Upper lobe of left lung (tissue), 6 donors: ENCODE results near the gene ANKRD13D. TPM values are rescaled to one million over a fixed set of nuclear protein-coding genes. Genes with fewer than 3 reads are reported as not detected.

Experiments used
- ATAC-seq, 2 donors: fragments of 200-7000 bp; cut with Tn5 transposase; one replicate each; pipeline ENCODE4 v1.9.1; 2022; ENCODE audit warnings: mild to moderate bottlenecking in 2 of 2, moderate library complexity in 2 of 2; ENCODE audit not compliant: low FRiP score in 2 of 2
- DNase-seq, 2 donors: peaks; one replicate each; pipeline ENCODE4 v3.0.0-alpha.2; 2019 to 2020
- H3K27ac ChIP-seq, 4 donors: fragments of 200-600 bp; sonication (generic); one replicate each; pipeline ENCODE4 v1.5.1; 2016 to 2019
- H3K27me3 ChIP-seq, 4 donors: fragments of 200-600 bp; sonication (generic); one replicate each; pipeline ENCODE4 v1.5.1; 2017 to 2019
- H3K36me3 ChIP-seq, 4 donors: fragments of 200-600 bp; sonication (generic); one replicate each; pipeline ENCODE4 v1.5.1; 2016 to 2019
- H3K4me1 ChIP-seq, 4 donors: fragments of 200-600 bp; sonication (generic); one replicate each; pipeline ENCODE4 v1.5.1; 2018 to 2019
- H3K4me3 ChIP-seq, 4 donors: fragments of 200-600 bp; sonication (generic); one replicate each; pipeline ENCODE4 v1.5.1; 2017 to 2019; ENCODE audit warnings: mild to moderate bottlenecking in 2 of 4, moderate library complexity in 1 of 4
- H3K9me3 ChIP-seq, 4 donors: fragments of 200-600 bp; sonication (generic); one replicate each; pipeline ENCODE4 v1.5.1; 2018 to 2019
- EP300 ChIP-seq, 4 donors: sonication (generic); formaldehyde crosslinking; IDR thresholded peaks; one replicate each; pipeline ENCODE4 v1.5.1; 2017; ENCODE audit warnings: antibody characterized with exemption in 4 of 4, control low read depth in 2 of 4
- POLR2A ChIP-seq, 4 donors: fragments of 450-650 bp; IDR thresholded peaks; one replicate each; pipeline ENCODE4 v1.5.1; 2016 to 2017; ENCODE audit warnings: antibody characterized with exemption in 4 of 4, mild to moderate bottlenecking in 2 of 4
- POLR2AphosphoS5 ChIP-seq, 2 donors: sonication (generic); formaldehyde crosslinking; IDR thresholded peaks; one replicate each; pipeline ENCODE4 v1.5.1; 2017; ENCODE audit warnings: antibody characterized with exemption in 2 of 2
- WGBS, 2 donors: methylation state at CpG; one replicate each; pipeline ENCODE4 v1.1.5; 2017 to 2018; 5-methylcytosine and 5-hydroxymethylcytosine counted together
- total RNA-seq, 6 donors: library from RNA; depleted of rRNA in 4 of 6; stranded (reverse); fragments of >200 nt in 4 of 6; gene quantifications; one replicate each; pipeline versions ENCODE4 v1.1.0 to v1.2.1, GENCODE V29; 2016 to 2021
- TF ChIP-seq, protein P1 (sequence below), 6 experiments: fragments of 450-650 bp in 4 of 6; fragments of 200-600 bp in 2 of 6; sonication (generic) in 2 of 6; IDR thresholded peaks; one replicate each; pipeline ENCODE4 v1.5.1; 2016 to 2019; ENCODE audit warnings: antibody characterized with exemption in 6 of 6
- donor health status: DM: no; HTN: no; CAD: no; lungs with moderate emphysema.
- donor health status: DM: no; HTN: yes; CAD: no; lungs with severe emphysema.

ANKRD13D gene
- total RNA-seq, 6 donors from 2014 or later, result 47.4 to 221 (median 78.3) TPM

DNA sequence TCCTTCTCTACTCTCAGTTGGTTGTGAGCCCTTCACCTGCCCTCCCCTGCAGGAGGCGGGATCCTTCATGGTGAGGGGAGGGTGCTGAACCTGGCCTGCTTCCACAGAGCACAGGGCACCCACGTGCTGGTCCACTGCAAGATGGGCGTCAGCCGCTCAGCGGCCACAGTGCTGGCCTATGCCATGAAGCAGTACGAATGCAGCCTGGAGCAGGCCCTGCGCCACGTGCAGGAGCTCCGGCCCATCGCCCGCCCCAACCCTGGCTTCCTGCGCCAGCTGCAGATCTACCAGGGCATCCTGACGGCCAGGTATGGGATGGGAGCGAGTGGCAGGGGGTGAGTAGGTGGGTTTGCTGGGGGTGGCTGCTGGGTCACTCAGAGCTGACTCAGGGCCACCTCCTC is 20.6 kb downstream of the ANKRD13D start:
- WGBS, 2 donors, result 95% methylated on average over 13 of the region's 14 CpGs; no CpG with 5 or more reads in 1 of the 2 donors
- Histone ChIP-seq H3K9me3 (no peaks in the 10 kb centered on the region), H3K4me3 (no peak overlapping the region), H3K27me3 (no peaks in the 10 kb centered on the region), H3K36me3 (peaks cover 14 to 49% (median 32%) of the 10 kb centered on the region in 4 donors), H3K27ac (no peak overlapping the region), H3K4me1 (peaks cover 10 to 16% (median 12%) of the 10 kb centered on the region in 4 donors)
- ATAC-seq, result no peak
- DNase-seq, result peak in 1 of 2 donors; percentile 81
- no peak for TF ChIP-seq EP300 (IDR thresholded peaks at IDR 0.05)
- no peak for TF ChIP-seq POLR2A (IDR thresholded peaks at IDR 0.05)
- TF ChIP-seq, protein P1, sequence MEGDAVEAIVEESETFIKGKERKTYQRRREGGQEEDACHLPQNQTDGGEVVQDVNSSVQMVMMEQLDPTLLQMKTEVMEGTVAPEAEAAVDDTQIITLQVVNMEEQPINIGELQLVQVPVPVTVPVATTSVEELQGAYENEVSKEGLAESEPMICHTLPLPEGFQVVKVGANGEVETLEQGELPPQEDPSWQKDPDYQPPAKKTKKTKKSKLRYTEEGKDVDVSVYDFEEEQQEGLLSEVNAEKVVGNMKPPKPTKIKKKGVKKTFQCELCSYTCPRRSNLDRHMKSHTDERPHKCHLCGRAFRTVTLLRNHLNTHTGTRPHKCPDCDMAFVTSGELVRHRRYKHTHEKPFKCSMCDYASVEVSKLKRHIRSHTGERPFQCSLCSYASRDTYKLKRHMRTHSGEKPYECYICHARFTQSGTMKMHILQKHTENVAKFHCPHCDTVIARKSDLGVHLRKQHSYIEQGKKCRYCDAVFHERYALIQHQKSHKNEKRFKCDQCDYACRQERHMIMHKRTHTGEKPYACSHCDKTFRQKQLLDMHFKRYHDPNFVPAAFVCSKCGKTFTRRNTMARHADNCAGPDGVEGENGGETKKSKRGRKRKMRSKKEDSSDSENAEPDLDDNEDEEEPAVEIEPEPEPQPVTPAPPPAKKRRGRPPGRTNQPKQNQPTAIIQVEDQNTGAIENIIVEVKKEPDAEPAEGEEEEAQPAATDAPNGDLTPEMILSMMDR (IDR thresholded peaks at IDR 0.05), result no peak
- TF ChIP-seq POLR2AphosphoS5 (IDR thresholded peaks at IDR 0.05), result no peak

DNA sequence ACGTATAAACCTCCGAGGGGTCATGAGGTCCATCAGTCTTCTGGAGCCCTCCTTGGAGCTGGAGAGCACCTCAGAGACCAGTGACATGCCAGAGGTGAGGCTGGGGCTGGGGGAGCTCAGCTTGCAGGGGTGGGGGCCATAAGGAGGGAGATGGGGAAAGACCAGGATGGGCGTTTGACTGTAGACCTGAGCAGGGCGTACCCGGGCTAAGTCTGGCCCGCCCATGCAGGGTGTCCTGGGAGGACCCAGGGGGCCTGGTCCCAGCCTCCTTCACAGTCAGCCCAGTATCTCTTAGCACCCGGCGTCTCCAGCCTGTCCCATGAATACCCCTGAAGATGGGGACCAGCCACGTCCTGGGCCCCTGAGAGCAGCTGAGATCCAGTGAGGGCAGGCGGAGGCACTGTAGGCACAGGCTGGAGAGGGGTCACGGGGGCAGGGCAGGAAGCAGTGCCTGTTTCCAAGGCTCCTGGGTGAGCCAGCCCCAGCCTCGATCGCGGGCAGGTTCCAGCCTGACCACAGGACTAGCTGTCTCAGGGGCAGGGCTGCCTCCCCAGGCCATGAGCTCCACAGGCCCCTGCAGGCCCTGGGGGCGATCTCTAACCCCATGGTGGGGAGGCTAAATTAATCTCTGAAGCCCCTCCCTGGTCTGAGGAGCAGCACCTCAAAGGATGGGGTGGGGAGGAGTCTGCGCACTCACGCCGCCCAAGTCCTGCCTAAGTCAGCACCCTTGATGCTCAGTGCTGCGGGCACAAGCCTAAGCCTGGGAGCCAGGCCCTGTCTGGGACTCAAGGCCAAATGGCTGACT is 21.3 kb downstream of the ANKRD13D start:
- no peak for ATAC-seq

DNA sequence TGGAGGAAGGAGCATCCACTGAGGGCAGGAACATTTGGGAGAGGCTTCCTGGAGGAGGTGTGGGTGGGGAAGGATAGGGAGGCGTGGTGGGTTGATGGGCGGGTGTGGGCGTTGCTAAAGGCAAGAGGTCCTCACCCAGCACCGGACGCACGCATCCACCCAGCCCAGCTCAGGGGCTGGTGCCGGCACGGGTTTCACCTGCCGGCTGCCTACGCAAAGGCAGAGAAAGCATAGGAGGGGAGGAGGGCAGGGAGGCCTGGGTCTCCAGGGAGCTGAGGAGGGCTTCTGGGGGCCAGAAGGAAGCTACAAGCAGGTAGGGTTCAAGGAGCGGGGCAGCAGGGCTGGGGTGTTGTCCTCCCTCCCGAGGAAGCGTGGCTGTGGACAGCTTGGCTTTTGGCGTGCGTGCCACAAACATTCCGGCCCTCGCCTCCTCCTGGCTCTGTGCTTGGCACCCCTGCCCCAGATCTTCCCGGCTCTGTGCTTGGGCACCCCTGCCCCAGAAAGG is 22.0 kb downstream of the ANKRD13D start:
- Histone ChIP-seq H3K27ac (no peak overlapping the region), H3K36me3 (peaks cover 14 to 49% (median 32%) of the 10 kb centered on the region in 4 donors), H3K4me1 (peaks cover 6 to 12% (median 8%) of the 10 kb centered on the region in 4 donors), H3K9me3 (no peaks in the 10 kb centered on the region), H3K4me3 (no peak overlapping the region), H3K27me3 (no peaks in the 10 kb centered on the region)
- DNase-seq (peak in 1 of 2 donors; percentile 69), ATAC-seq (no peak)
- WGBS, 2 donors, result 88 to 93% methylated on average over 17 to 18 of the region's 18 CpGs
- TF ChIP-seq EP300 (IDR thresholded peaks at IDR 0.05) (no peak), POLR2A (IDR thresholded peaks at IDR 0.05) (no peak), POLR2AphosphoS5 (IDR thresholded peaks at IDR 0.05) (no peak)
- TF ChIP-seq, protein P1 (IDR thresholded peaks at IDR 0.05), result no peak

More for the DNA sequence above, 21.3 kb downstream of the ANKRD13D start:
- H3K36me3 ChIP-seq, result peaks cover 14 to 49% (median 32%) of the 10 kb centered on the region in 4 donors
- WGBS, 2 donors, result 90 to 100% methylated on average over 2 to 14 of the region's 19 CpGs
- H3K27ac ChIP-seq, result no peak overlapping the region
- peaks cover 6 to 12% (median 8%) of the 10 kb centered on the region in 4 donors for H3K4me1 ChIP-seq
- no peak overlapping the region for H3K4me3 ChIP-seq
- peak in 1 of 2 donors; percentile 43 for DNase-seq
- H3K27me3 ChIP-seq, result no peaks in the 10 kb centered on the region
- no peaks in the 10 kb centered on the region for H3K9me3 ChIP-seq
- no peak for TF ChIP-seq POLR2AphosphoS5 (IDR thresholded peaks at IDR 0.05)
- TF ChIP-seq POLR2A (IDR thresholded peaks at IDR 0.05), result no peak
- TF ChIP-seq EP300 (IDR thresholded peaks at IDR 0.05), result no peak
- TF ChIP-seq, protein P1 (IDR thresholded peaks at IDR 0.05), result no peak

DNA sequence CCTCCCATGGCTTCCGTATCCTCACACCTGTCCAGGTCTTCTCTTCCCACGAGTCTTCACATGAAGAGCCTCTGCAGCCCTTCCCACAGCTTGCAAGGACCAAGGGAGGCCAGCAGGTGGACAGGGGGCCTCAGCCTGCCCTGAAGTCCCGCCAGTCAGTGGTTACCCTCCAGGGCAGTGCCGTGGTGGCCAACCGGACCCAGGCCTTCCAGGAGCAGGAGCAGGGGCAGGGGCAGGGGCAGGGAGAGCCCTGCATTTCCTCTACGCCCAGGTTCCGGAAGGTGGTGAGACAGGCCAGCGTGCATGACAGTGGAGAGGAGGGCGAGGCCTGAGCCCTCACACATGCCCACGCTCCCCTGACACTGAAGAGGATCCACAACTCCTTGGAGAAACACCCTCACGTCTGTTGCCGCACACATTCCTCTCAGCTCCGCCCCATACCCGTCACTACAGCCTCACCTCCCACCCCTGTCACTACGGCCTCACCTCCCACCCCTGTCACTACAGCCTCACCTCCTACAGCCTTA is 22.5 kb downstream of the ANKRD13D start:
- ATAC-seq, result no peak
- 82 to 90% methylated on average over 12 to 15 of the region's 15 CpGs for WGBS, 2 donors

More for the DNA sequence above, 22.5 kb downstream of the ANKRD13D start:
- H3K9me3 ChIP-seq, result no peaks in the 10 kb centered on the region
- TF ChIP-seq POLR2A (IDR thresholded peaks at IDR 0.05), result no peak
- TF ChIP-seq EP300 (IDR thresholded peaks at IDR 0.05), result no peak
- TF ChIP-seq, protein P1 (IDR thresholded peaks at IDR 0.05), result no peak
- no peak for TF ChIP-seq POLR2AphosphoS5 (IDR thresholded peaks at IDR 0.05)
- DNase-seq, result peak in 1 of 2 donors; percentile 64
- H3K4me3 ChIP-seq, result no peak overlapping the region
- H3K27me3 ChIP-seq, result no peaks in the 10 kb centered on the region
- peaks cover 6 to 17% (median 10%) of the 10 kb centered on the region in 4 donors for H3K4me1 ChIP-seq
- peaks cover 14 to 49% (median 32%) of the 10 kb centered on the region in 4 donors for H3K36me3 ChIP-seq
- H3K27ac ChIP-seq, result peak overlapping the region in 3 of 4 donors; percentile 37 to 58 (median 47)
